Endothelial cell of umbilical vein (primary cell): ENCODE results near the gene PLXND1.

Source experiments
- EZH2 ChIP-seq: IDR thresholded peaks from 2 replicates; pipeline ENCODE4 v1.6.1; 2012; ENCODE audit warnings: borderline replicate concordance, low read depth, mild to moderate bottlenecking, moderate library complexity, low read length, inconsistent platforms; ENCODE audit not compliant: severe bottlenecking
- FOS ChIP-seq: IDR thresholded peaks from 2 replicates; pipeline ENCODE4 v1.6.1; 2011; ENCODE audit warnings: mild to moderate bottlenecking, low read length, moderate library complexity, borderline replicate concordance; ENCODE audit not compliant: insufficient read depth
- MYC ChIP-seq: IDR thresholded peaks from one replicate; pipeline ENCODE4 v1.6.1; 2011; ENCODE audit warnings: mild to moderate bottlenecking, low read depth, low read length
- POLR2A ChIP-seq: IDR thresholded peaks from 2 replicates; pipeline ENCODE4 v1.6.1; 2012; ENCODE audit warnings: low read depth, mild to moderate bottlenecking, control low read depth, low read length
- POLR2AphosphoS5 ChIP-seq: IDR thresholded peaks from 2 replicates; pipeline ENCODE4 v1.6.1; 2012; ENCODE audit warnings: low read depth, mild to moderate bottlenecking, control low read depth, low read length, moderate library complexity; ENCODE audit not compliant: insufficient read depth
- TF ChIP-seq, protein P1 (sequence below), 2 donors: IDR thresholded peaks; 1 replicate in 1 of 2; 2 replicates in 1 of 2; pipeline ENCODE4 v1.5.1; 2011; ENCODE audit warnings: low read length in 2 of 2, mild to moderate bottlenecking in 2 of 2, moderate library complexity in 2 of 2, control low read depth in 1 of 2, inconsistent platforms in 1 of 2, low read depth in 1 of 2; ENCODE audit not compliant: insufficient read depth in 1 of 2; ENCODE audit errors: extremely low read depth in 1 of 2
- TF ChIP-seq, protein P2 (sequence below): IDR thresholded peaks from 2 replicates; pipeline ENCODE4 v1.6.1; 2011; ENCODE audit not compliant: insufficient read depth, insufficient read length

DNA sequence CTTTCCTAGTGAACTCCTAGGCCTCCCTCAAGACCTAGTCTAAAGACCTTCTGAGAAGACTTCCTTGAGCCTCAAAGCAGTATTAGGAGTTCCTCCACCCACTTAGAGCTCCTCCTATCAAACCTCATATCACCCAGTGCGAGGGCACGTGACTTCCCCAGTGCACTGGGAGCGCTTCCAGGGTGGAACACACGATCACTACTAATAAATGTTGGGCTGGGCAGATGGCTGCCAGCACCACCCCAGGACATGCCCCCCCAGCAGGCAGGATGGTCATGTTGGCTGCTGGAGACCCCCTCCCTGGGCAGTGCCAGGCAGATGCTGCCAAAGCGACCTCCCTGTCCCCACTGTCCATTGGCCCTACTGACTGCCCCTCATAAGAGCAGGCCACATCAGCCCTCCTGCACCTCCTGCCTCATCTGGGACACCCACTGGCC, 8.5 kb upstream of the PLXND1 start:
- TF ChIP-seq, protein P1, sequence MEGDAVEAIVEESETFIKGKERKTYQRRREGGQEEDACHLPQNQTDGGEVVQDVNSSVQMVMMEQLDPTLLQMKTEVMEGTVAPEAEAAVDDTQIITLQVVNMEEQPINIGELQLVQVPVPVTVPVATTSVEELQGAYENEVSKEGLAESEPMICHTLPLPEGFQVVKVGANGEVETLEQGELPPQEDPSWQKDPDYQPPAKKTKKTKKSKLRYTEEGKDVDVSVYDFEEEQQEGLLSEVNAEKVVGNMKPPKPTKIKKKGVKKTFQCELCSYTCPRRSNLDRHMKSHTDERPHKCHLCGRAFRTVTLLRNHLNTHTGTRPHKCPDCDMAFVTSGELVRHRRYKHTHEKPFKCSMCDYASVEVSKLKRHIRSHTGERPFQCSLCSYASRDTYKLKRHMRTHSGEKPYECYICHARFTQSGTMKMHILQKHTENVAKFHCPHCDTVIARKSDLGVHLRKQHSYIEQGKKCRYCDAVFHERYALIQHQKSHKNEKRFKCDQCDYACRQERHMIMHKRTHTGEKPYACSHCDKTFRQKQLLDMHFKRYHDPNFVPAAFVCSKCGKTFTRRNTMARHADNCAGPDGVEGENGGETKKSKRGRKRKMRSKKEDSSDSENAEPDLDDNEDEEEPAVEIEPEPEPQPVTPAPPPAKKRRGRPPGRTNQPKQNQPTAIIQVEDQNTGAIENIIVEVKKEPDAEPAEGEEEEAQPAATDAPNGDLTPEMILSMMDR (IDR thresholded peaks at IDR 0.05; ENCODE audit: extremely low read depth in 1 of 2, insufficient read depth in 1 of 2, low read depth in 1 of 2, low read length in 2 of 2): no peak
- TF ChIP-seq POLR2A (no peak), POLR2AphosphoS5 (no peak), MYC (no peak), EZH2 (no peak), FOS (no peak)
- TF ChIP-seq, protein P2, sequence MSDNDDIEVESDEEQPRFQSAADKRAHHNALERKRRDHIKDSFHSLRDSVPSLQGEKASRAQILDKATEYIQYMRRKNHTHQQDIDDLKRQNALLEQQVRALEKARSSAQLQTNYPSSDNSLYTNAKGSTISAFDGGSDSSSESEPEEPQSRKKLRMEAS: peak; percentile 65
